NCI-H2029 treated with DMSO at 0.1 percent for 48 hours (cell line): Measurements from ENCODE around the gene UMODL1.

Experiments
- DNase-seq: peaks from one replicate; lab custom pipeline; 2025; lab: John Stamatoyannopoulos, UW

The UMODL1 gene, protein sequence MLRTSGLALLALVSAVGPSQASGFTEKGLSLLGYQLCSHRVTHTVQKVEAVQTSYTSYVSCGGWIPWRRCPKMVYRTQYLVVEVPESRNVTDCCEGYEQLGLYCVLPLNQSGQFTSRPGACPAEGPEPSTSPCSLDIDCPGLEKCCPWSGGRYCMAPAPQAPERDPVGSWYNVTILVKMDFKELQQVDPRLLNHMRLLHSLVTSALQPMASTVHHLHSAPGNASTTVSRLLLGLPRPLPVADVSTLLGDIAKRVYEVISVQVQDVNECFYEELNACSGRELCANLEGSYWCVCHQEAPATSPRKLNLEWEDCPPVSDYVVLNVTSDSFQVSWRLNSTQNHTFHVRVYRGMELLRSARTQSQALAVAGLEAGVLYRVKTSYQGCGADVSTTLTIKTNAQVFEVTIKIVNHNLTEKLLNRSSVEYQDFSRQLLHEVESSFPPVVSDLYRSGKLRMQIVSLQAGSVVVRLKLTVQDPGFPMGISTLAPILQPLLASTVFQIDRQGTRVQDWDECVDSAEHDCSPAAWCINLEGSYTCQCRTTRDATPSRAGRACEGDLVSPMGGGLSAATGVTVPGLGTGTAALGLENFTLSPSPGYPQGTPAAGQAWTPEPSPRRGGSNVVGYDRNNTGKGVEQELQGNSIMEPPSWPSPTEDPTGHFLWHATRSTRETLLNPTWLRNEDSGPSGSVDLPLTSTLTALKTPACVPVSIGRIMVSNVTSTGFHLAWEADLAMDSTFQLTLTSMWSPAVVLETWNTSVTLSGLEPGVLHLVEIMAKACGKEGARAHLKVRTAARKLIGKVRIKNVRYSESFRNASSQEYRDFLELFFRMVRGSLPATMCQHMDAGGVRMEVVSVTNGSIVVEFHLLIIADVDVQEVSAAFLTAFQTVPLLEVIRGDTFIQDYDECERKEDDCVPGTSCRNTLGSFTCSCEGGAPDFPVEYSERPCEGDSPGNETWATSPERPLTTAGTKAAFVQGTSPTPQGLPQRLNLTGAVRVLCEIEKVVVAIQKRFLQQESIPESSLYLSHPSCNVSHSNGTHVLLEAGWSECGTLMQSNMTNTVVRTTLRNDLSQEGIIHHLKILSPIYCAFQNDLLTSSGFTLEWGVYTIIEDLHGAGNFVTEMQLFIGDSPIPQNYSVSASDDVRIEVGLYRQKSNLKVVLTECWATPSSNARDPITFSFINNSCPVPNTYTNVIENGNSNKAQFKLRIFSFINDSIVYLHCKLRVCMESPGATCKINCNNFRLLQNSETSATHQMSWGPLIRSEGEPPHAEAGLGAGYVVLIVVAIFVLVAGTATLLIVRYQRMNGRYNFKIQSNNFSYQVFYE

DNA sequence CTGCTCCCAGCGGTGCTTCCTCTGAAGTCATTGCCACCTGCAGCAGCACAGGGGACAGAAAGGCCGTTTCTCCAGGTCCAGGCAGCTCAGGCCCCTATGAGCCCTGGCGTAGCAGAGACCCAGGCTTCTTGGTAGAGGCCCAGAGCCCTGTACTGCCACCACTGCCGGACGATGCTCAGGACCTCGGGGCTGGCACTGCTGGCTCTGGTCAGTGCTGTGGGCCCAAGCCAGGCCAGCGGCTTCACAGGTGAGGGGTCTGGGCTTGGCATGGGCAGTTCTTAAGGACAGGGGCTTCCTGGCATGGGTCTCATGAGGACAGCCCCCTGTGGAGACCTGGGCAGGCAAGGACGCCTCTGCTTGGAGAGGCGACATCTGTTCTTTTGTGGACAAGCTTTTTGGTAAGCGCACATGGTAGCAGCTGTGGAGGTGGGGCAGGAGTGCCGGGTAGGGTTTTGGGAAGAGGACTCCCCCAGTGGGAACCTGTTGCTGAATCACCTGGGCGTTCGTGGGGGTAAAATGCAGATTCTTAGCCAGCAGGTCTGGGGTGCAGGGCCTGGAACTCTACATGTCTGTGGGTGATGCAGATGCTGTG is at the start of gene UMODL1:
UMODL1 (plus strand) TSS at position 172 of the 592 bp plus-strand sequence; CDS start at position 172, 0 bp downstream.
- no peak for DNase-seq

DNA sequence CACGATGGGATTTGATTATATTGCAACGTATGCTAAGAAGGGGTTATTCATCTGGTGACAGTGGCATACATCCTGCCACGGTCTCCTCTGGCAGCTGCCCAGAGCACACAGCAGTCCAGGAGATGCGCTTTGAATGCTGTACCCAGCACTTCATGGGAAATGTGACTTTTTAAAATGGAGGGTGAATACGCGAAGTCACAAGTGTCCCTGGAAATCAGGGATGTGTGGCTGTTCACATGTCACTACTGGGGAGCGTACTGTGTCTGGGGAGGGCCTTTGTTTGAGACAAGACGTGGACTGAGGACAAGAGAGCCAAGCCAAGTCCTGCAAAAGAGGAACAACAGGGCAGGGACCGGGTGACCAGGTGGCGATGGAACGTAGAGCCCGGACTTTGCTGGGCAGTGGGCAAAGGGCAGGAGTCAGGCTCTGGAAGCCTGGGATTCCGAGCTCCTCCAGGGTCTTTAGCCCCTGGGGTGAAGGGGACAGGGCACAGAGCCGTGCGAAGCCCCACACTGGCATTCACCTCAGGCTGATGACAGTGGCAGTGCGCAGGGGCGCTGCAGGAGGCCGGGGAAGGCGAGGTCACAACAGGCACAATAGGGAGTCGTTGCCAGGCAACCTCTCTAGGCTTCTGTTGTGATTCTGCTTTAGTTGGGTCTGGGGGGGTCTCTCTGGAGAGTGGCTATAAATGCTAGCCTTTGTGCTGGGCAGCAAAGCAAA is 49.6 kb upstream of the UMODL1 start:
- no peak for DNase-seq

DNA sequence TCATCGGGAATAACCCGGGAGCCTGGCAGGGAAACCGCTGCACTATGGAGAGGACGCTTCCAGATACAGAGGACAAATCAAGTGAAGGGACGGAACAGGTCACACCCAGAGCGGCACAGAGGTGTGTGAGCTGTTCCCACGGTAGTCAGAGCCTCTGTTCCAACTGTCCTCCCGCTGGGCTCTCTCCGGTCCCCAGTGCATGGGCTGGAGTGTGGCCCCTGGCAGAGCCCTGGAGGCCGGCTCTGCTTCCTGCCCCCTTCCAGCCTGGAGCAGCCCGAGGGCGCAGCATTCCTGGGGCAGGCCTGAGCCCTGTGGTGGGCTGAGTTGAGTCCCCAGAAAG is 49.1 kb upstream of the UMODL1 start:
- DNase-seq: no peak

GRCh38 chr21:42022906-42023305 is 48.2 kb upstream of the UMODL1 start:
- DNase-seq: no peak

GRCh38 chr21:42025376-42026081 is 45.6 kb upstream of the UMODL1 start:
- DNase-seq: no peak

- DNase-seq: no peak
These were observed 45.1 kb upstream of the UMODL1 start for GRCh38 chr21:42026082-42026435.

DNA sequence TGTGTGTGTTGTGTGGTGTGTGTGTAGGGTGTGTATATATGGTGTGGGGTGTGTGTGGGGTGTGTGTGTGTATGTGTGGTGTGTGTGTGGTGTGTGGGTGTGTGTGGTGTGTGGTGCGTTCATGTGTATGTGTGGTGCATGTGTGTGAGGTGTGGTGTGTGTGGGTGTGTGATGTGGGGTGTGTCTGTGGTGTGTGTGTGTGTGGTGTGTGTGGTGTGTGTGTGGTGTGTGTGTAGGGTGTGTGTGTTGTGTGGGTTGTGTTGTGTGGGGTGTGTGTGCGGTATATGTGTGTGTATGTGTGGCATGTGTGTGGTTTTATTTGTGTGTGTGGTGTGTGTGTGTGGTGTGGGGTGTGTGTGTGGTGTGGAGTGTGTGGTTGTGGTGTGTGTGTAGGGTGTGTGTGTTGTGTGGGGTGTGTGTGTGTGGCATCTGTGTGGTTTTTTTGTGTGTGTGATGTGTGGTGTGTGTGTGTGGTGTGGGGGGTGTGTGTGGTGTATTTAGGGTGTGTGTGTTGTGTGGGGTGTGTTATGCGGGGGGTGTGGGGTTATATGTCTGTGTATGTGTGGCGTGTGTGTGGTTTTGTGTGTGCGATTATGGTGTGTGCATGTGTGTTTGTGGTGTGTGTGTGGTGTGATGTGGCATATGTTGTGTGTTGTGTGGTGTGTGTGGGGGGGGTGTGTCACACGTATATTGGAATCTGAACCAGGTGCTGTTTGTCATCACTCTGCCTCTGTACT is 43.9 kb upstream of the UMODL1 start:
- no peak for DNase-seq

- no peak for DNase-seq
These were observed 43.0 kb upstream of the UMODL1 start for GRCh38 chr21:42027822-42028765.

GRCh38 chr21:42028766-42029425 is 42.2 kb upstream of the UMODL1 start:
- no peak for DNase-seq

- DNase-seq: no peak
These were observed 40.8 kb upstream of the UMODL1 start for GRCh38 chr21:42030311-42030710.

- no peak for DNase-seq
These were observed 39.9 kb upstream of the UMODL1 start for GRCh38 chr21:42031241-42031640.

GRCh38 chr21:42031816-42032215 is 39.3 kb upstream of the UMODL1 start:
- DNase-seq: peak; percentile 55

GRCh38 chr21:42032266-42032665 is 38.9 kb upstream of the UMODL1 start:
- DNase-seq: no peak

GRCh38 chr21:42032968-42033367 is 38.1 kb upstream of the UMODL1 start:
- DNase-seq: no peak

- DNase-seq: no peak
These were observed 34.8 kb upstream of the UMODL1 start for GRCh38 chr21:42036313-42036712.

DNA sequence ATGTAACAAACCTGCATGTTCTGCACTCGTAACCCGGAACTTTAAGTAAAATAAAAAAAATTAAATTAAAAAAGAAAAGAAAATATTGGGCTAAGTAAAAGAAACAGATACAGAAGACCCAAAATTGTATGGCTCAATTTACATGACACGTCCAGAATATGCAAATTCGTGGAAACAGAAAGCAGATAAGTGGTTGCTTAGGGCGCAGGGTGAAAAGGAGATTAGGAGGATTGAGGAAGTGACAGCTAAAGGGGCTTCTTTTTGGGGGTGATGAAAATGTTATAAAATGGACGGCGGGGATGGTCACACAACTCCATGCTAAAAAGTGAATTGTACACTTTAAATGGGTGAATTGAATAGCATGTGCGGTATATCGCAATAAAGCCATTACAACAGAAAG is 33.6 kb upstream of the UMODL1 start:
- no peak for DNase-seq

GRCh38 chr21:42037943-42038342 is 33.2 kb upstream of the UMODL1 start:
- no peak for DNase-seq

- no peak for DNase-seq
These were observed 32.7 kb upstream of the UMODL1 start for GRCh38 chr21:42038393-42038792.
